Skeletal muscle tissue (tissue), 4 donors: ENCODE measurements around the gene KCNJ18. TPM values are rescaled to one million over a fixed set of nuclear protein-coding genes. Genes with fewer than 3 reads are reported as not detected.
"Not testable (repeated sequence)": the region's sequence is repeated elsewhere in the genome, so short reads cannot be mapped to it uniquely, and the experiment has no call there.

Experiments used
- H3K27ac ChIP-seq: one replicate; pipeline ENCODE4 v1.7.0; 2013; ENCODE audit warnings: mild to moderate bottlenecking, low read depth, low read length, inconsistent platforms
- H3K27me3 ChIP-seq, 3 donors: one replicate each; pipeline ENCODE4 v1.7.0; 2013; ENCODE audit warnings: low read length in 3 of 3; ENCODE audit not compliant: control insufficient read depth in 3 of 3, insufficient read depth in 3 of 3
- H3K36me3 ChIP-seq, 3 donors: one replicate each; pipeline ENCODE4 v1.7.0; 2013; ENCODE audit warnings: low read length in 3 of 3; ENCODE audit not compliant: control insufficient read depth in 3 of 3, insufficient read depth in 3 of 3
- H3K4me1 ChIP-seq, 3 donors: one replicate each; pipeline ENCODE4 v1.7.0; 2013; ENCODE audit warnings: low read length in 3 of 3, mild to moderate bottlenecking in 3 of 3; ENCODE audit not compliant: control insufficient read depth in 3 of 3, insufficient read depth in 3 of 3
- H3K4me3 ChIP-seq, 3 donors: one replicate each; pipeline ENCODE4 v1.7.0; 2013; ENCODE audit warnings: low read length in 3 of 3
- H3K9ac ChIP-seq, 3 donors: one replicate each; pipeline ENCODE4 v1.7.0; 2013; ENCODE audit warnings: low read length in 3 of 3, mild to moderate bottlenecking in 3 of 3, moderate library complexity in 2 of 3, low read depth in 1 of 3
- H3K9me3 ChIP-seq, 3 donors: one replicate each; pipeline ENCODE4 v1.7.0; 2013; ENCODE audit warnings: low read length in 3 of 3; ENCODE audit not compliant: control insufficient read depth in 3 of 3
- total RNA-seq: library from RNA; depleted of rRNA; stranded (reverse); fragments of >200 nt; gene quantifications from one replicate; pipeline ENCODE4 v1.2.3, GENCODE V29; 2014
- donor health status: Osteomylitis.

The KCNJ18 gene
- not detected for total RNA-seq

- not testable (repeated sequence) for H3K36me3 ChIP-seq, H3K27me3 ChIP-seq, H3K4me1 ChIP-seq, H3K4me3 ChIP-seq, H3K9me3 ChIP-seq, H3K27ac ChIP-seq
- H3K9ac ChIP-seq: peak within 1 kb of the TSS in 1 of 3 donors; percentile 16
These were observed at the start of gene KCNJ18 for GRCh38 chr17:21691883-21692703. TSS of gene KCNJ18 (plus strand) at chr17:21692523. CDS start at chr17:21702787, 10,264 bp downstream.

- not testable (repeated sequence) for H3K4me1 ChIP-seq, H3K9me3 ChIP-seq, H3K36me3 ChIP-seq, H3K27ac ChIP-seq, H3K4me3 ChIP-seq, H3K9ac ChIP-seq, H3K27me3 ChIP-seq
These were observed 44.2 kb upstream of the KCNJ18 start for GRCh38 chr17:21648125-21648524.

DNA sequence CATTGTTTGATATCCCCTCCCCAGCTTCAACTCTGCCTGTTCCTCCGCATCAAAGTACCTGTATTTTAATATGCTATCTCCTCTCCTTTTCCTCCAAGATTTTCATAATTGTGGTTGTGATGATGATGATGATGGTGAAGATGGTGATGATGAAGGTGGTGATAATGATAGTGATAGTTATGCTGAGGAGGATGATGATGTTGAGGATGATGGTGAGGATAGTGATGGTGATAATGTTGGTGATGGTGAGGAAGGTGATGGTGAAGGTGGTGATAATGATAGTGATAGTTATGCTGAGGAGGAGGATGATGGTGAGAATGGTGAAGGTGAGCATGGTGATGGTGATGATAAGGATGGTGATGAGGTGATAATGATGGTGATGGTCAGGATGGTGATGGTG is 42.3 kb upstream of the KCNJ18 start:
- H3K4me1 ChIP-seq, H3K9me3 ChIP-seq, H3K27me3 ChIP-seq, H3K27ac ChIP-seq, H3K4me3 ChIP-seq, H3K36me3 ChIP-seq, H3K9ac ChIP-seq: not testable (repeated sequence)

DNA sequence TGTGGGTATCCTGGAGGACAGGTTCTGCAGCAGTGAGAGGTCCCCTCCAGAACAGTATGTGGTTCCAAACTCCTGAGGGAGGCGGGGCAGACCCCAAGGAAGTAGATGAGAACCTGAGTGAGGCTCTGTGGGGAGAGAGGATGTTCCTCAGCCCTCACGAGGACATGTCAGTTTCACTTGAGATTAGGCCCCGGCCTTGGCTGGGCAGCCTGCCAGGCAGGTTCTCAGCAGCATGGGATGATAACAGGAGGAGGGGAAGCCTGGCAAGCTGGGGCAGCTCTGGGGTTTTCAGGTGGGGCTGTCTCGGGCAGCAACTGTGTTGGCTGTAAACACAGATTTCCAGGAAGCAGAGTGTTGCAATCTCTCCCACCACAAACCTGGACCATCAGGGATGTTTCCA is 40.3 kb upstream of the KCNJ18 start:
- H3K27me3 ChIP-seq, H3K27ac ChIP-seq, H3K9me3 ChIP-seq, H3K4me3 ChIP-seq, H3K9ac ChIP-seq, H3K36me3 ChIP-seq, H3K4me1 ChIP-seq: not testable (repeated sequence)

DNA sequence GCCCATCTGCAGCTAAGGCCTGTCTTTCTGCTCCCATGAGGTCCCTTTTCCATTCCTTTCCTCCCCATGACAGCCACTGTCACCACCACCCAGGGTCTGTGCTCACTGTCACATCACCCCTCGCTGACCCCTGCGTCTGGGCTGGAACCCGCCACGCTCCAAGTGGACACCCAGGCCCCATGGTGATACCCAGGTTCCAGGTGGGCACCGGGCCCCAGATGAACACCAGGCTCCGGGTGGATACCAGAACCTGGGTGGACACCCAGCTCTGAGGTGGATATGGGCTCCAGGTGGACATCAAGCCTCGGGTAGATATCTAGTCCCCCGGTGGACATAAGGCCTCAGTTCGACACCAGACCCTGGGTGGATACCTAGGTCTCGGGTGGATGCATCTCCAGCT is 39.1 kb upstream of the KCNJ18 start:
- H3K27me3 ChIP-seq, H3K9ac ChIP-seq, H3K27ac ChIP-seq, H3K36me3 ChIP-seq, H3K4me1 ChIP-seq, H3K9me3 ChIP-seq, H3K4me3 ChIP-seq: not testable (repeated sequence)

DNA sequence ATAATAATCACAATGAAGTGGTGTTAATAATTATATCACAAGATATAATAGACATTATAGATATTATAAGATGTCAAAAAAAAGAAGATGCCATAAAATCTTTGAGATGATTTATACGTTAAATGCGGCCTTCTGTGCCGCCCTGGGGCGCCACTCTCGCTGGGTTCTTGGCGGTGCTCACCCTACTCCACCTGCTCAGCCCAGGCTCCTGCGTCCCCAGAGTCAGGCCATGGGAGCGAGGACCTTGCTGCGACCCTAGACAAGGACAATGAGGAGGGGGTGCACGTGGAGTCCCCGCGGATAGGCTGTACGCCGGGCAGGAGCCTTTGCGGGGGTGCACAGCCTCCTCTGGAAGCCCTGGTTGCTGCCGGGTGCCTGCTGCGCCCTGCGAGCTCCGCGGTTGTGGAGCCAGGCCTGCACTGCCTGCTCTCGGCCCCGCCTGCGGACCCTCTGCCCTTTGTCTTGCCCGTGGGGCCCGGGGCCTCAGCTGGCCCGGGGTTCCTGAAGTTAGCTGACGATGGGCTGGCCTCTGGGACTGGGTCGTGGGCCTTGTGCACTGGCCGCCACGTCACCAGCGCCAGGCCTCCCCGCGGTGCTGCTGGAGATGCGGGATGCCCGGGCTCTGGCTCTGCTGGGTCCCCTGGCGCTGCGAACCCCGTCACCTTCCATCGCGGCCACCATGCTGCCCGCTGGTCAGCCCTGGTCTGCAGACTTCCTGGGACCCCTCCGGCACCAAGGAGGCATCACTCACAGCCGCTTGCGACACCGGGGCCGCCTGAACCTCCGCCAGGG is 35.6 kb upstream of the KCNJ18 start:
- not testable (repeated sequence) for H3K4me3 ChIP-seq, H3K36me3 ChIP-seq, H3K27me3 ChIP-seq, H3K9ac ChIP-seq, H3K9me3 ChIP-seq, H3K27ac ChIP-seq, H3K4me1 ChIP-seq

DNA sequence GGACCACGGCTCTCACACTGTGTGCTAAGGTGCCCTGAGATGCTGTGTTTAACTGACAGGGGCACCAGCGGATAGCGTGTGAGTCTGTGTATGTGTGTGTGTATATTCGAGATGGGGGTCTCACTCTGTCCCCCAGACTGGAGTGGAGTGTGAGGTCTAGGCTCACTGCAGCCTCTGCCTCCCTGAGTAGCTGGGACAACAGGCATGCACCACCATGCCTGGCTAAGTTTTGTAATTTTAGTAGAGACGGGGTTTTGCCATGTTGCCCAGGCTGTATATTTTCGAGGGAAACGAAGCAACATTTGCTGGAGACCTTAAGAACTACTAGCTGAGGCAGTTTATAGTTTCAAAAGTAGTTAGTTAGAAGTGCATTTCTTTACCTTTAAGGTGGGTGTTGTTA is 32.7 kb upstream of the KCNJ18 start:
- not testable (repeated sequence) for H3K9me3 ChIP-seq, H3K4me1 ChIP-seq, H3K36me3 ChIP-seq, H3K9ac ChIP-seq, H3K27ac ChIP-seq, H3K4me3 ChIP-seq, H3K27me3 ChIP-seq

- not testable (repeated sequence) for H3K27ac ChIP-seq, H3K9me3 ChIP-seq, H3K36me3 ChIP-seq, H3K4me1 ChIP-seq, H3K27me3 ChIP-seq, H3K4me3 ChIP-seq, H3K9ac ChIP-seq
These were observed 30.9 kb upstream of the KCNJ18 start for GRCh38 chr17:21661455-21661854.

- not testable (repeated sequence) for H3K4me1 ChIP-seq, H3K27me3 ChIP-seq, H3K27ac ChIP-seq, H3K9ac ChIP-seq, H3K4me3 ChIP-seq, H3K9me3 ChIP-seq, H3K36me3 ChIP-seq
These were observed 29.2 kb upstream of the KCNJ18 start for GRCh38 chr17:21663166-21663565.

DNA sequence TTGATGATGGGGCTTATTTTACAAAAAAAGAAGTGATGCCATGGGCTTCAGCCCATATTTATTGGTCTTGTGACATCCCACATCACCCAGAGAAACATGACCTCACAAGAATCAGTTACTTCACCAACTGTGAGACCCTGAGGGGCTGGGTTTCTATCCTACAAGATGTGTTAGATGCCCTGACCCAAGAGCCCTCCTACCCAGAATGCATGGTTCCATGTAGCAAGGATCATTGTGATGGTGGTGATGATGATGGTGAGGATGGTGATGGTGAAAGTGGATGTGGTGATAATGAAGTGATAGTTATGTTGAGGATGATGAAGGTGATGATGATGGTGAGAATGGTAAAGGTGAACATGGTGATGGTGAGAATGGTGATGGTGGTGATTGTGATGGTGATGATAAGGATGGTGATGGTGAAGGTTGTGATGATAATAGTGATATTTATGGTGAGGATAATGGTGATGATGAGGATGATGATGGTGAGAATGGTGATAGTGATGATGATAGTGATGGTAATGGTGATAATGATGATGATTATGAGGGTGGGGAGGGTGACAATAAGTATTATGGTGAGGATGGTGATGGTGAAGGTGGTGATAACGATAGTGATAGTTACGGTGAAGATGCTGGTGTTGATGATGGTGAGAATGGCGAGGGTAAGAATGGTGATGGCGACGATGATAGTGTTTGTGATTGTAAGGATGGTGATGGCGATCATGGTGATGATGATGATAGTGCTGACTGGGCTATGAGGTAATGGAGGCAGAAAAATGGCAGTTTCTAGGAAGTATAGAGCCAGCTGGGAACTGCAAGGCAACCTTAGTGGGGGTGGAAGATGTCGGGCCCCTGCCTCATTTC is 28.5 kb upstream of the KCNJ18 start:
- H3K27ac ChIP-seq, H3K9me3 ChIP-seq, H3K4me1 ChIP-seq, H3K9ac ChIP-seq, H3K4me3 ChIP-seq, H3K36me3 ChIP-seq, H3K27me3 ChIP-seq: not testable (repeated sequence)
